ENCODE data around the gene CASP9.

The CASP9 gene

DNA sequence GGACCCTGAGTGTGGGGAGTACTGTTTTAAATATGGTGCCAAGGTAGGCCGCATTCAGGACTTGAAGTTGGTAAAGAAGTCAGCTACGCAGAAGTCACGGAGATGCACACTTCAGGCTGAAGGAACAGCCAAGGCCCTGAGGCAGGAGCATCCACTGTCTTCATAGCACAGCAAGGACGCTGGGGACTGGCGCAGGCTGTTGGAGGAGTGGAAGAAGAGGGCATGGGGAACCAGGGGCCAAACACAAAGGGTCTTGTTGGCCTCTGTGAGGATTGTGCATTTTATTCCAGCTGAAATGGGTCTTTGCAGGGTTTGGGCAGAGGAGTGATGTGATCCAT is 19.2 kb upstream of the CASP9 start:
- TF ChIP-seq, protein P1, sequence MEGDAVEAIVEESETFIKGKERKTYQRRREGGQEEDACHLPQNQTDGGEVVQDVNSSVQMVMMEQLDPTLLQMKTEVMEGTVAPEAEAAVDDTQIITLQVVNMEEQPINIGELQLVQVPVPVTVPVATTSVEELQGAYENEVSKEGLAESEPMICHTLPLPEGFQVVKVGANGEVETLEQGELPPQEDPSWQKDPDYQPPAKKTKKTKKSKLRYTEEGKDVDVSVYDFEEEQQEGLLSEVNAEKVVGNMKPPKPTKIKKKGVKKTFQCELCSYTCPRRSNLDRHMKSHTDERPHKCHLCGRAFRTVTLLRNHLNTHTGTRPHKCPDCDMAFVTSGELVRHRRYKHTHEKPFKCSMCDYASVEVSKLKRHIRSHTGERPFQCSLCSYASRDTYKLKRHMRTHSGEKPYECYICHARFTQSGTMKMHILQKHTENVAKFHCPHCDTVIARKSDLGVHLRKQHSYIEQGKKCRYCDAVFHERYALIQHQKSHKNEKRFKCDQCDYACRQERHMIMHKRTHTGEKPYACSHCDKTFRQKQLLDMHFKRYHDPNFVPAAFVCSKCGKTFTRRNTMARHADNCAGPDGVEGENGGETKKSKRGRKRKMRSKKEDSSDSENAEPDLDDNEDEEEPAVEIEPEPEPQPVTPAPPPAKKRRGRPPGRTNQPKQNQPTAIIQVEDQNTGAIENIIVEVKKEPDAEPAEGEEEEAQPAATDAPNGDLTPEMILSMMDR (IDR thresholded peaks at IDR 0.05; ENCODE audit: insufficient read depth, low read length) = no peak
- TF ChIP-seq GABPA (IDR thresholded peaks at IDR 0.05; ENCODE audit: low read depth) (no peak), POLR2AphosphoS5 (IDR thresholded peaks at IDR 0.05; ENCODE audit: low read depth) (no peak), SPI1 (IDR thresholded peaks at IDR 0.05; ENCODE audit: borderline replicate concordance, low read depth) (no peak)
- TF ChIP-seq, protein P2, sequence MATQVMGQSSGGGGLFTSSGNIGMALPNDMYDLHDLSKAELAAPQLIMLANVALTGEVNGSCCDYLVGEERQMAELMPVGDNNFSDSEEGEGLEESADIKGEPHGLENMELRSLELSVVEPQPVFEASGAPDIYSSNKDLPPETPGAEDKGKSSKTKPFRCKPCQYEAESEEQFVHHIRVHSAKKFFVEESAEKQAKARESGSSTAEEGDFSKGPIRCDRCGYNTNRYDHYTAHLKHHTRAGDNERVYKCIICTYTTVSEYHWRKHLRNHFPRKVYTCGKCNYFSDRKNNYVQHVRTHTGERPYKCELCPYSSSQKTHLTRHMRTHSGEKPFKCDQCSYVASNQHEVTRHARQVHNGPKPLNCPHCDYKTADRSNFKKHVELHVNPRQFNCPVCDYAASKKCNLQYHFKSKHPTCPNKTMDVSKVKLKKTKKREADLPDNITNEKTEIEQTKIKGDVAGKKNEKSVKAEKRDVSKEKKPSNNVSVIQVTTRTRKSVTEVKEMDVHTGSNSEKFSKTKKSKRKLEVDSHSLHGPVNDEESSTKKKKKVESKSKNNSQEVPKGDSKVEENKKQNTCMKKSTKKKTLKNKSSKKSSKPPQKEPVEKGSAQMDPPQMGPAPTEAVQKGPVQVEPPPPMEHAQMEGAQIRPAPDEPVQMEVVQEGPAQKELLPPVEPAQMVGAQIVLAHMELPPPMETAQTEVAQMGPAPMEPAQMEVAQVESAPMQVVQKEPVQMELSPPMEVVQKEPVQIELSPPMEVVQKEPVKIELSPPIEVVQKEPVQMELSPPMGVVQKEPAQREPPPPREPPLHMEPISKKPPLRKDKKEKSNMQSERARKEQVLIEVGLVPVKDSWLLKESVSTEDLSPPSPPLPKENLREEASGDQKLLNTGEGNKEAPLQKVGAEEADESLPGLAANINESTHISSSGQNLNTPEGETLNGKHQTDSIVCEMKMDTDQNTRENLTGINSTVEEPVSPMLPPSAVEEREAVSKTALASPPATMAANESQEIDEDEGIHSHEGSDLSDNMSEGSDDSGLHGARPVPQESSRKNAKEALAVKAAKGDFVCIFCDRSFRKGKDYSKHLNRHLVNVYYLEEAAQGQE (IDR thresholded peaks at IDR 0.05; ENCODE audit: insufficient replicate concordance, low read depth) = no peak
- no peak for DNase-seq (ENCODE audit: low read depth in 1 of 2, low spot score in 1 of 2)
- H3K27me3 ChIP-seq (ENCODE audit: insufficient read depth, poor library complexity, severe bottlenecking) = no peaks in the 10 kb centered on the region
- H3K27ac ChIP-seq (replicated peaks) = no peak overlapping the region
- no peak overlapping the region for H3K4me3 ChIP-seq (replicated peaks; ENCODE audit: insufficient read depth, low read length)

DNA sequence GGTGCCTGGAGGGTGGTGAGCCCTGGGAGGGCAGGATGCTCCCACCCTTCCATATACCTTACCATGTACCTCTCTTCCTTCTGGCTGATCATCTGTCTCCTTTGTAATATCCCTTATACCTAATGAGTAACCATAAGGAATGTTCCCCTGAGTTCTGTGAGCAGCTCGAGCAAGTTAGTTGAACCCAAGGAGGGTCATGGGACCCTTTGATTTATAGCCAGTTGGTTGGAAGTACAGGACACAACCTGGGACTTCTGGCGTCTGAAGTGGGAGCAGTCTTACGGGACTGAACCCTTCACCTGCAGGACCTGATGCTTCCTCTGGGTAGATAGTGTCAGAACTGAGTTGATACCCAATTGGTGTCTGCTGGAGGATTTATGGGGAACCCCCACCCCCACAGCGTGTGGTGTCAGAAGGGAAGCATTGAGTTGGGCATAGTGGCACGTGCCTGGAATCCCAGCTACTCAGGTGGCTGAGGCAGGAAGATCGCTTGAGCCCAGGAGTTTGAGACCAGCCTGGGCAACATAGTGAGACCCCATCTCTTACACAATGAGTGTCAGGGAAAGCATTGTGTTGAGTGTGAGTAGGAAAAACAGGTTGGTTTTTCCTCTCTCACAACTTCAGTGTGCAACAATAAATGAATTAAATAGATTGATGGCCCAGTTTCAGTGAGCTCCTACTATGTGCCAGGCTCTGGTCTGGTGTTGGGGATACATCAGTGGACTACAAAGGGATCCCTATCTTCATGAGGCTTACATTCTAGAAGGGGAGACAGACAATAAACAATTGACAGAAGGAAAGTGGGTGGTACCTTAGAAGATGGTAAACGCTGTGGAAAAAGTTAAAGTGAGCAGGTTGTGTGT is 18.6 kb upstream of the CASP9 start:
- no peak overlapping the region for H3K4me3 ChIP-seq (replicated peaks; ENCODE audit: insufficient read depth, low read length)
- no peak for DNase-seq (ENCODE audit: low read depth in 1 of 2, low spot score in 1 of 2)
- no peak overlapping the region for H3K27ac ChIP-seq (replicated peaks)
- no peaks in the 10 kb centered on the region for H3K27me3 ChIP-seq (ENCODE audit: insufficient read depth, poor library complexity, severe bottlenecking)
- TF ChIP-seq SPI1 (IDR thresholded peaks at IDR 0.05; ENCODE audit: borderline replicate concordance, low read depth) (no peak), GABPA (IDR thresholded peaks at IDR 0.05; ENCODE audit: low read depth) (no peak), POLR2AphosphoS5 (IDR thresholded peaks at IDR 0.05; ENCODE audit: low read depth) (no peak)
- TF ChIP-seq, protein P1 (IDR thresholded peaks at IDR 0.05; ENCODE audit: insufficient read depth, low read length) = no peak
- TF ChIP-seq, protein P2 (IDR thresholded peaks at IDR 0.05; ENCODE audit: insufficient replicate concordance, low read depth) = no peak

GRCh38 chr1:15541231-15541792 is 17.3 kb upstream of the CASP9 start:
- H3K27ac ChIP-seq (replicated peaks) = no peak overlapping the region
- no peak for DNase-seq (ENCODE audit: low read depth in 1 of 2, low spot score in 1 of 2)
- no peaks in the 10 kb centered on the region for H3K27me3 ChIP-seq (ENCODE audit: insufficient read depth, poor library complexity, severe bottlenecking)
- TF ChIP-seq SPI1 (IDR thresholded peaks at IDR 0.05; ENCODE audit: borderline replicate concordance, low read depth) = no peak
- TF ChIP-seq POLR2AphosphoS5 (IDR thresholded peaks at IDR 0.05; ENCODE audit: low read depth) = no peak
- TF ChIP-seq, protein P2 (IDR thresholded peaks at IDR 0.05; ENCODE audit: insufficient replicate concordance, low read depth) = no peak
- TF ChIP-seq, protein P1 (IDR thresholded peaks at IDR 0.05; ENCODE audit: insufficient read depth, low read length) = no peak
- TF ChIP-seq GABPA (IDR thresholded peaks at IDR 0.05; ENCODE audit: low read depth) = no peak
- H3K4me3 ChIP-seq (replicated peaks; ENCODE audit: insufficient read depth, low read length) = no peak overlapping the region

All from HL-60 (cell line).